SW 1271 (cell line): ENCODE data around the gene AMBP.

Experiments used
- DNase-seq, 2 experiments: peaks; one replicate each; lab custom pipeline; 2025; lab: John Stamatoyannopoulos, UW

Gene AMBP

DNA sequence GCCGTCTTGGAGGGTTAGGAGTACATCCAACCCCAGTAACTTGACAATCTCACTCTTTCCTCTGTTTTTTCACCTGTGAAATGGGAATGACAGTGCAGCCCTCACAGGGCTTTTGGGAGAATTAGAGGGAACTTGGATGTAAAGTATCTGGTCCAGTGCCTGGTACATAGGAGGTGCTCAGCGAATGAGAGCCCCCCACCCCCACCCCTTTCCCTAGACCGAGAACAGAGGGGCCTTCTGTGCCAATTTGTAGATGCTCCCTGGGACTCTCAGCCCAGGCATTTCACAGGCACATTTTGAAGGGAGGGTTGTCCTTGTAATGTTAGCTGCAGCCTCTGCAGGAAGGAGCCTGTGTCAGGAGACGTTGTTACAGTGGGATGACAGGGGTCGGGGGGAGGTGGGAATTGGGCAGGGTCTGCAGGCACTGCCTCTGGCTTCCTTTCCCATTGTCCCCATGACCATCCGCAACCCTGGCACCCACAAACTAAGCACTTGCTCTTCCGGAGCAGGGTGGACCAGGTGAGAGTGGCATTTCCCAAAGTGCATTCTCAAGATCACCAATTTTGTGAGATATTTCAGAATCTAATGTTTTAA lies 47.0 kb downstream of the AMBP start:
- no peak for DNase-seq

DNA sequence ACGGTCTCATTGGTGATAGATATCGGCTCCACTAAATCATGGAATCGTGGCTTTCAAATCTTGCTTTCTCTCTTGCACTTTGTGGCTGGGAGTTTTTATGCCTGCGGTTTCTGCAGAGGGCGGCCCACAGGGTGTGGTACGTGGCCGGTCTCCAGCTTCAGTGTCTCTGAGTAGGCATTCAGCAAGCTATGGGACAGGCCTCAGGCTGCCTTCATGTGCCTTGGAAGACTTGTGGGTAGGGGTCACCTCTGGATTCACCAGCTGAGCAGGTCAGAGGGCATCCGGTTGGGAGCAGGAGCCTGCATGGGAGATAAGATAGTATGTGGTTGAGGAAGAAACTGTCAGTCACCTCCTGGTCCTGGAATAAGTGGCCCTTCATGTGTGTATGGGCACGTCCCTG lies 47.7 kb downstream of the AMBP start:
- no peak for DNase-seq

DNA sequence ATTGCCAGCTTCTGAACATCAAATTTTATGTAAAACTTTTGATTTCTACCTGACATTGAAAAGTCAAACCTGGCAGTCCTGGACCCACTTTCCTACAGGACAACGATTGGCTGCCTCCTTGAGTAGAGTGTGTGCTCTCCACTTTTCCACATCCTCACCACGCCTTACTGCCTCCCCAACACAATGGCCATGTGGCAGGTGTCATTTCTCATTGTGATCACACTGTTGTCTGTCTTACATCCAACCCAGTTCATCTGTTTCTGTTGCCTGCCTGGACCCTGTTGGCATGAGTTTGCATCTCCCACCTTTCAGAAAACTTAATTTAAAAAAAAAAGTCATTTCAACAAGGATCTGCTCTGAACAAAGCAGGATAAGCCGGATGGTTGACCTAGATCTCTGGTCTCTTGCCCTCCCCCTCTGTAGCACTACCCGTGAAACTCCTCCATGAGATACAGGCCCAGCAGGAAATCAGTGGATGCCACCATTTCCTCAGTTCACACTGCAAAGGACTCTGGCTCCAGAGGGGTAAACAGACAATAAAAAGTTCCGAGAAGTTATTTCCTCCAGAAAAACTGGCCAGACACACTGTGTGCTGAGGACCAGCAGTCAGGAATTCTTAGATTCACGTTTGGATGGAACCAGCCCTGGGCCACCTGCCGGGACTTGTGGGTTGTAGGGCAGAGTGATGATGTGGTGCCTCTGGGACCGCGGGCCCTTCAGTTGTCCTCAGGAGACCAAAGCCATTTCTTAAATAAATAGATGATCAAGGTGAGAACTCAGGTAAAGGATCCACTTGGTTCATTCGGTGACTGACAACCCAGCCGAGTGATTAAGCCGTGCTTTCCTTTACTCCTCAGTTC lies 48.6 kb downstream of the AMBP start:
- DNase-seq: no peak

DNA sequence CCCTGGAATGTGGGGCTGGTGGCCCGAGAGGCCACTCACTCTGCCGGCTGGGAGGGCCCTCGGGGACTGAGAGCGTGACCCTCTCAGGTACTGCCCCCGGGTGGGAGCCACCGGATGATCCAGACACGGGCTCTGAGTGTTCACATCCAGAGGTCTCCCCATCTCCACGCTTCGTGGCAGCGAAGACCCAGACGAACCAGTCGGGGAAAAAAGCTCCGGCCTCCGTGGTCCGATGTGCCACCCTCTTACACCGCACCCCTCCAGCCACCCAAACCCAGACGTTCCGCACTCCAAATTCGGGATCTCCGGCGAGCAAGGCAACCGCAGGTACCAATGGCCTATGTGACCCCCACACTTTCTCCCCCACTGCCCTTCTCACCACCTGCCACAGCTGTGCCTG lies 49.5 kb downstream of the AMBP start:
- no peak for DNase-seq

DNA sequence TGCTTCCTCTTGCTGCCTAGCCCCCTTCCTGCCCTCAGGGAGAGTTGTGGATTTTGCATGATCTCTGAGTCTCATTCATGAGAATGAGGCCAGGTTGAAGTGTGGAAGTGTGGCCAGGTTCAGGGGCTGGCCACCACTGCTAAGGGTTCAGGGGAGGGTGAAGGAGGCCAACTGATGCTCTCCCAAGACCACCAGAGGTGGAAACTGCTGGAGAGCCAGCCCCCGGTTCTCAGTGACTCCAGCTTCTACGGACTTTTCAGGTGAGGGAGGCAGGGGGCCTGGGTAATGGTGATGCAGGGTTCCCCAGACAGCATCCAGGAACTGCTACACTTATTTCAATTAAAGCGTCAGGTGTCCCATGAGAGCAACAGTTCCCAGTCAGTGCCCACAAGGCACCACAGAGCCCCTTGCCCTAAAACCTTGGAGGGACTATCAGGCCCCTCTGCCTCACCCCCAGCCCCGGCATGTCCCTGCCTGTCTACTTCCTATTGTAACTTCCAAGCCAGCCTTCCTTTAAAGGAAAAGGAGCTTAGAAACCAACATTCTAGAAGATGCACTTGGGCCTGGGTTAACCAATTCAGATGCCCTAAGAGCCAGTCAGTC lies 50.1 kb downstream of the AMBP start:
- no peak for DNase-seq

DNA sequence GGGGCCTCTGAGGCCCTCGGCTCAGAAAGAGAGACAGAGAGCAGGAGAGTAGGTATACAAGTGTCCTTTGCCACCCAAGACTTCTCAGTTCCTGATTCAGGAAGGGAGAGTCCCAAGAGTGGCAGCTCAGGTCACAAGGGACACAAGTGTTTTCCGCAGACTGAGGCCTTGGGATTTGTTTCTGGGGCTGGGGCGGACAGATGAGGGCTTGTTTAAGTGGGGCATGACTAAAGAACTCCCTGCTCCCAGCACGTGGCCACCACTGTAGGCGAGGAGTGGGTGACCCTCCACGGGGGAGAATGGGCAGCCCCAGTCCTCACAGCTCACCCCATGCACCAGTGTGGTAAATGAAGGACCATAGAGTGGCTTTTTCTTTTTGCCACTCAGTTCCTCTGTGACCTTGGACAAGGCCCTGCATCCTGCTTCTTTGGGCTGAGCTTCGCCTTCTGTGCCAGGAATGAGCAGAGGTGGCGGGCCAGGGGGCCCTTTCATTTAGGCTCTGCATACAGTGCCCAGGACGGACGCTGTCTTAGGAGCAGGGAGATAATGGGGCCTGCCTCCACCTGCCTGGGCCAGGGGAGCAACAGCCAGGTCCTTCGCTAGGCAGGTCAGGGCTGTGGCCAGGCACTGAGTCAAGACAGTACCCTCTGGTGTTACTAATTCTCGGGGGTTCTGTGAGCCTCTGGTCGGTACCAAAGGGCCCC lies 50.8 kb downstream of the AMBP start:
- DNase-seq: no peak

DNA sequence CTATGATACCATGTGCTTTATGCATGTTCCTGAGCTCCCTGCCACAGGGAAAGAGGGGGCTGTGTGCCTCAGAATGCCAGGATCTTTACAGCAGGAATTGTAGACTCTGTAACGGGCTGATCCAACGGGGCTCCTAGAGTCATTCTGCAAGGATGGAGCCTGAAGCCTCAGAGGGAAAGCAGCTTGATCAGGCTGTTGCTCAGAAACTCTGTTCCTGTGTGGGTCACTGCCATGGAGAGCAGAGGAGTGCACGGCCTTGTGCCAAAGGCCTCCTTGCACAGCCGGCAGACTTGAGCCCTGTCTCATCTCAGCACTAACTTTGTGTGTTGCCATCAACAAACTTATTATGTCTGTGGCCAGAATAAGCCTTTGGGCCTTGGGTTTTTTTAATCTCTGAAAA lies 51.8 kb downstream of the AMBP start:
- no peak for DNase-seq

DNA sequence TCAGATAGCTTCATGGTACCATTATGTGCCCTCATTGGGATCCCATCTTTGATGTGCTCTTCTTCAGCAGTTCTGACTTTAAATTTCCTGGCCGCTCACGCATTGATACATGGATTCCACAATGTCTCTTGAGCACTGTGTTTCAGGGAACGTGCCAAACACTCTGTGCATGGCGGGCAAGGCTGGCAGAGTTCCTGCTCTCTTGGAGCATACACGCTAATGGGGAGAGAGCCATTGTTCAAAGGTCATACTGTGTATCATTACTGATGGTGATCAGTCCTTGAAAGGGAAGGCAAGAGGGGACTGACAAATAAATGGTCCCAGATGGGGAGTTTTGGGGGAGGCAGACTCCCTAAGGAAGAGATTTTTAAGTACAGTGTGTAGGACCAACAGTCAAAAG lies 52.3 kb downstream of the AMBP start:
- DNase-seq: no peak

DNA sequence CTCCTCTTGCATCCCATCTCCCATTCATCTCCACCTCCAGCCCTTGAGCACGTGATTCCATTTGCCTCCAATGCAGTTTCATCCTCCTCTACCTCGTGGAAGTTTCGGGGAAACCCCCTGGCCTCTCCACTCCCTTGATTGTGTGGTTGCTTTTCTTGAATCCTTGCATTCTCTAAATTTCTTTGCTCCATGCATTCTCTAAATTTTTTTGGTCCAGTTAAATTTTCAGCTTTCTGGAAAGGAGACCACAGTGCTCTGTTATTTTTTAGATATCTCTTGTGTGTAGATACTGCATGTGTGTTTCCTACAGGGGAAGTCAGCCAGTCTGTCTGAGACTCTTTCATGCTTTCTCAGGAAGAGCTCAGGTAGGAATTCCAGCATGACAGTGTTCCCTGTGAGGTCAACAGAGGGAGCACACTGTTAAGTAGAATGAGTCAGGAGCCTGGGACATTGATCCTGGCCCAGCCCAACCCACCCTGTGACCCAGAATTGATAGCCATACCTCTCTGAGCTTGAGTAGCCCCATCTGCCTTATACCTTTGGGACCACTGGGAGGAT lies 52.8 kb downstream of the AMBP start:
- DNase-seq: no peak

DNA sequence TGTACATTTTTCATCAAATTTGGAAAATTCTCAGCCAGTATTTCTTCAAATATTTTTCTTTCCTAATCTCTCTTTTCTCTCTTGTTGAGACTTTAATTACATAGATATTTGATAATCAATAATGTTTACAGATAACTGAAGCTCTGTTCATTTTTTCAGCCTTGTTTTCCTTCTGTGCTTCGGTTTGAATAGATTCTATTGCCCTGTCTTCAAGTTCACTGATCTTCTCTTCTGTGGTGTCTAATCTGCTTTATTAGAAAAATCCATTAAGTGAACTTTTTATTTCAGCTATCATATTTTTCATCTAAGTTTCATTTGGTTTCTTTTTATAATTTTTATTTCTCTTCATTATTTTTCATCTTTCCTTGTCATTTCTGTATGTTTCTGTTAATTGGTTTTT lies 54.1 kb downstream of the AMBP start:
- no peak for DNase-seq

DNA sequence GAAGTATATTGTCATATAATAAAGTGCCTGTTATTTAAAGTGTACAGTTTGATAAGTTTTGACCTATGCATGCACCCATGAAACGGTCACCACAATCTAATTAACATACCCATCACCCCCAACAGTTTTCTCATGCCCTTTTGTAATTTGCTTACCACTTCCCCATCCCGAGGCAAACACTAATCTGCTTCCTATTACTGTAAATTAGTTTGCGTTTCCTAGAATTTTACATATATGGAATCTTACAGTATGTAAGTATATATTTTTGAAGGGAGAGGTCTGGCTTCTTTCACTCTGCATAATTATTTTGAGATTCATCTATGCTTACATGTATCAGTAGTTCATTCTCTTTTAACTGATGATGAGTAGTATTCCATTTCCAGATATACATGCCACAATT lies 56.5 kb downstream of the AMBP start:
- DNase-seq: no peak

DNA sequence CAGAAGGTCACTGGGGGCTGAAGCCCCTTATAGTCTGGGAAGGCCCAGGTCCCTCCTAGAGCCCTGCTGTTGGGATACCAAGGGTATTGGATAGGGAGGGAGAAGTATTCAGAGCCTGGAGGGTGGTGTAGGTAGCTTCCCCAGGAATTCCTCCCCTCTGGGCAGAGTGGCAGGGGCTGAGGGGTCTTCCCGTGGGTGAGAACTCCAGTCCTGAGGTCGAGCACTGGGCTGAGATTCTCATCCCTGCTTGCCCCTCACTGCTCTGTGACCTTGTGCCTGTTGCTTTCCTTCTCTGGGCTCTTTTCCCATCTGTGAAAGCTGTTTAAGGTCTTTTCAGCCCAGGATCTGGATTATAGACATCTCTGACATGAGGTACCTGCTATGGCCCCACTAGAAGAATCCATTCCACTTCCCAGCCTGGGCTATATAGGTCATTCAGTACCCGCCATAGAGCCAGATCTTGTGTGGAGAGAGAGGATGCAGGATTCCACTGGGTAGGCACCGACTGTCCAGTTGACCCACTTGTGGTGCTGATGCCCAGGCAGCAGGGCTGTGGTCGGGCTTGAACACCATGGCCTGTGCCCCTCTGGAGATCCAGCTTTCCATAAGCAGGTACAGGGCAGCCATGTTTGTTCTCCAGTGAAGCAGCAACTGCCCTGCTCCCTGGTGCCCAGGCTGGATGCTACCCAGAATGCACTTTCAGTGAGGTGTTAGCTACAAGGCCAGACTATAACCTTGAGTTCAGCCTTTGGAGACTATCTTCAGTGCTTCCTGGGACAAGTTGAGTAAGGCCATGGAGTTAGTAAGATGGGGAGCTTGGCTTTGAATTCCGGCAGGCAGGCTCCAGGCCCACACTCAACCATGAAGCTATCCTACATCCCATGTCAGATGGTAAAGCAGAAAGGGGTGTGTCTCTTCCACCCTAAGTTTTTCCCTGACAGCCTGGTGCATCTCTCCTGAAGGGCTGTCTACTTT lies 60.1 kb downstream of the AMBP start:
- no peak for DNase-seq

DNA sequence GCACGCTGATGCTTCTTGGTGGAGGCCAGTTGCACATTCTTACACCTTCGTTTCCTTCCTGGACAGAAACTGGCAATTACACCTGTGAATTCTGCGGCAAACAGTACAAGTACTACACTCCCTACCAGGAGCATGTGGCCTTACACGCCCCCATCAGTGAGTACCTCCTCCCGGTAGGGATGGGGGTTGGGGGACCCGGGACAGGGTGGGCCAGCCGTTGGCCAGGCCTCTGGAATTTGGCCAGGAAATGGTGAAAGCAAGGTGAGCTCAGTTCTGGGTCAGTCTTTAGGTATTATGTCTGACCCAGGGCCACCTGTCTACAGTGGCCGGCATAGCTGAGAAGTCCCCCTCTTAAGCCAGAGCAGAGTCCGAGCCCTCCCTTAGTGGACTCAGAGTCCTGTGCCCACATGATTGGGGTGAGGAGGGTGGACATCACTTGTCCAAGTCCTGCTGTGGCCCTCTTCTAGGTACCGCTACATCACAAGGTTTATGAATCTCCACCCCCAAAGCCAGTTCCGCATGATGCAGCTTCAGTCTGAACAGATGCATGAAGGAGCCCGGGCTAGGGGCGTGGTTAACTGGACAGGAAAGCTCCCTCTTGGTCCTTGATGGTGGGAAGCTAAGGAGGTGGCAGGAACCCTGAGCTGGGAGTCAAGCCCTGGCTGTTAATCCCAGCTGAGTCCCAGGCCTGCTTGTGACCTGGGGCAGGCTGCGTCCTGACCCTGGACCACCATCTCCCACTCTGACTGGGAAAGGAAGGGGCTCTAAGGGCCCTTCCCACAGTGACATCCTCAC lies 61.3 kb downstream of the AMBP start:
- DNase-seq: no peak

DNA sequence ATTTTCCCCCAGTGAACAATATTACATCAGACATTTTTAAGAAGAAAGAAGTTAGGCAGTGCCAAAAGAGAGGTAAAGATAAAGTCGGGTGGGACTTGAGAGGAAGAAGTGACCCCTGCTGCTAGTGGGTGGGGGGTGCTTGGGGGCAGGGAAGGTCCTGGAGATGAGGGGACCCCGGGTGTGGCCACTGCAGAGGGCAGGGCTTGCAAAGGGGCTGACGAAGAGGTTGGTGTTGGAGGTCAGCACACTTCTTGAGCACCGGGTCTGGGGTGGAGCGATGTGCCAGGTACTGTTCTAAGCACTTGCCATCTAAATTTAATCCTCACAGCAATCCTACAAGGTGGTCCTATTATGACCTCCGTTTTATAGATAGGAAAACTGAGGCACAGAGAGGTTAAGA lies 62.0 kb downstream of the AMBP start:
- DNase-seq: no peak

DNA sequence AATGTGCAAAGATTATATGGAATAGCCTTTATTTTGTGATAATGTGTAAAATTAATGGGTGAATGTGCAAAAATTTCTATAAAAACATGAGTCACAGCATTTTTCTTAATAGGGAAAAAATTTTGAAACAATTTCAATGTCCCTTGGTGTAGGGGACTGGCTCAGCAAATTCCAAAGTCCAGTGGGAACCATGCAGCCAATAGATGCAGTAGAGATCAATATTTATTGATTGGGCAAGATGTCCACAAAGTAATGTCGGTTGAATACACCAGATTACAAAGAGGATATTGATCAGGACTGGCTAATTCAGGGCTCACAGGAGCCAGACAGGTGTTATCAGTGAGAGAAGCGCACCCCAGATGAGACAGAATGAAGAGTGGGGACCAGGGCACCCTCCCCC lies 62.5 kb downstream of the AMBP start:
- DNase-seq: no peak

DNA sequence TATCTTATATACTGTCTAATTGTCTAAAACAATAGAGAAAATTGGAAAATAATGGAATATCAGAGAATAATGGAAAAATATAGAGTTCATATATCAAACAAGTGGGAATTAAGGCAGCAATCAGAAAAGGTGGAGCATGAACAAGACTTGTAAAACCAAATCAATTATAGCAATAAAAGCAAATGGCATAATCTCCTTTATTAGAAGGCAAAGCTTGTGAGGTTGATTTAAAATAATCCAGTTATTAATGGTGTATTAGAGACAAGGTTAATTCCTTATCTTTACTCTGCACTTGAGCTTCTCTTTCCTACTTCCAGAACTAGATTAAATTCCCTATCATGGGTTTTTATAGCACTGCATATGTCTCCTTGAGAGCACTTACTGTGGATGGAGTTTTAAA lies 64.1 kb downstream of the AMBP start:
- DNase-seq: no peak

DNA sequence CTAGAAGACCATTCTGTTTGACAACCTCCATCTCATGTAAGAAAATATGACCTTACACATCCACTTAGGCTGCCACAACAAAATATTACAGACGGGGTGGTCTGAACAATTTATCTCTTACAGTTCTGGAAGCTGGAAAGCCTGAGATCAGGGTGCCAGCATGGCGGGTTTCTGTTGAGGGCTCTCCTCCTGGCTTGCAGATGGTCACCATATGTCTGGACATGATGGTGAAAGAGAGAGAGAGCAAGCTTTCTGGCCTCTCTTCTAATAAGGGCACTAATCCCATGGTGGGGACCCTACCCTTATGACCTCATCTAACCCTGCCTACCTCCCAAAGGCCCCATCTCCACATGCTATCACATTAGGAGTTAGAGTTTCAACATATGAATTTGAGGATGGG lies 66.0 kb downstream of the AMBP start:
- no peak for DNase-seq

DNA sequence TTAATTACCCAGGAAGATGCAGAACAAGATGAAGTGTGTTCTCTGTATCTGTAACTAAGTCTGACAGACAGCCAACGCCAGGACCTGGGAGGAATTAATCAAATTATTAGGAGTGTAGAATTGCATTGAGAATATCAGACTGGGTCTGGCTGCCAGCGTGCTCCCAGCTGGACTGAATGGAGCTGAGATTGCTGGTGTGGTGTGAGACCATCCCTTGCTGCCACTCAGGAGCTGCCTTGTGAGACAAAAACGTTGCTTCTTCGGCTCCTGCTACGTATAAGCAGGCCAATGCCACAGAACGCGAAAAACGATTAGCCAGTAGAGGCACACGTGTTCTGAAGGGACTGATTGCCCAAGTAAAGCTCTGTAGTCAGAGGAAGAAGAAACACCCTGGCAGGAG lies 66.8 kb downstream of the AMBP start:
- no peak for DNase-seq
